Measurements from ENCODE around the gene DLK2.
"Not testable (repeated sequence)": the region's sequence is repeated elsewhere in the genome, so short reads cannot be mapped to it uniquely, and the experiment has no call there.

Gene DLK2

GRCh38 chr6:43455531-43456428 is at the start of gene DLK2:
Gene DLK2 (minus strand): TSS chr6:43455548. CDS start chr6:43454825, 723 bp downstream.
- DNase-seq (ENCODE audit: low read depth) = no peak

- DNase-seq (ENCODE audit: low read depth) = no peak
Measured at GRCh38 chr6:43503443-43503842, 48.1 kb upstream of the DLK2 start.

GRCh38 chr6:43502666-43503065 is 47.3 kb upstream of the DLK2 start:
- no peak for DNase-seq (ENCODE audit: low read depth)

- DNase-seq (ENCODE audit: low read depth) = no peak
Measured at GRCh38 chr6:43500921-43501320, 45.6 kb upstream of the DLK2 start.

GRCh38 chr6:43499028-43499815 is 43.9 kb upstream of the DLK2 start:
- no peak for DNase-seq (ENCODE audit: low read depth)

GRCh38 chr6:43498291-43498690 is 42.9 kb upstream of the DLK2 start:
- not testable (repeated sequence) for DNase-seq (ENCODE audit: low read depth)

- no peak for DNase-seq (ENCODE audit: low read depth)
Measured at GRCh38 chr6:43497689-43498088, 42.3 kb upstream of the DLK2 start.

GRCh38 chr6:43497129-43497396 is 41.7 kb upstream of the DLK2 start:
- DNase-seq (ENCODE audit: low read depth) = no peak

- DNase-seq (ENCODE audit: low read depth) = no peak
Measured at GRCh38 chr6:43496370-43497128, 41.2 kb upstream of the DLK2 start.

GRCh38 chr6:43495409-43495941 is 40.1 kb upstream of the DLK2 start:
- DNase-seq (ENCODE audit: low read depth) = no peak

- DNase-seq (ENCODE audit: low read depth) = no peak
Measured at GRCh38 chr6:43494766-43495165, 39.4 kb upstream of the DLK2 start.

- no peak for DNase-seq (ENCODE audit: low read depth)
Measured at GRCh38 chr6:43494321-43494720, 39.0 kb upstream of the DLK2 start.

- no peak for DNase-seq (ENCODE audit: low read depth)
Measured at GRCh38 chr6:43493833-43494232, 38.5 kb upstream of the DLK2 start.

- no peak for DNase-seq (ENCODE audit: low read depth)
Measured at GRCh38 chr6:43493230-43493629, 37.9 kb upstream of the DLK2 start.

- DNase-seq (ENCODE audit: low read depth) = no peak
Measured at GRCh38 chr6:43492673-43493072, 37.3 kb upstream of the DLK2 start.

- DNase-seq (ENCODE audit: low read depth) = no peak
Measured at GRCh38 chr6:43491750-43492661, 36.7 kb upstream of the DLK2 start.

- no peak for DNase-seq (ENCODE audit: low read depth)
Measured at GRCh38 chr6:43490523-43490939, 35.2 kb upstream of the DLK2 start.

- no peak for DNase-seq (ENCODE audit: low read depth)
Measured at GRCh38 chr6:43489277-43490072, 34.1 kb upstream of the DLK2 start.

GRCh38 chr6:43488667-43489276 is 33.4 kb upstream of the DLK2 start:
- DNase-seq (ENCODE audit: low read depth) = no peak
